ENCODE measurements around the gene RGS11. TPM values are rescaled to one million over a fixed set of nuclear protein-coding genes. Genes with fewer than 3 reads are reported as not detected.

Gene RGS11
- total RNA-seq, 1 donor from 2014 or later, result 16.4 TPM

- Histone ChIP-seq H3K36me3 (peaks cover 37% of the 10 kb centered on the region), H3K27me3 (ENCODE audit: low read depth) (no peaks in the 10 kb centered on the region), H3K4me3 (no peak overlapping the region), H3K9me3 (replicated peaks) (no peaks in the 10 kb centered on the region), H3K27ac (replicated peaks) (no peak overlapping the region), H3K4me1 (no peaks in the 10 kb centered on the region)
- intact Hi-C loops (cut with micrococcal nuclease), result no loop called here
- no peak for TF ChIP-seq CTCF (IDR thresholded peaks at IDR 0.05; ENCODE audit: borderline replicate concordance)
- DNase-seq, result no peak
Measured at GRCh38 chr16:297832-298231, 22.1 kb upstream of the RGS11 start.

- no peaks in the 10 kb centered on the region for H3K9me3 ChIP-seq (replicated peaks)
- peaks cover 40% of the 10 kb centered on the region for H3K36me3 ChIP-seq
- intact Hi-C loops (cut with micrococcal nuclease), result no loop called here
- no peaks in the 10 kb centered on the region for H3K27me3 ChIP-seq (ENCODE audit: low read depth)
- no peak for TF ChIP-seq CTCF (IDR thresholded peaks at IDR 0.05; ENCODE audit: borderline replicate concordance)
- no peak for DNase-seq
- H3K4me1 ChIP-seq, result no peaks in the 10 kb centered on the region
- H3K4me3 ChIP-seq, result no peak overlapping the region
- H3K27ac ChIP-seq (replicated peaks), result no peak overlapping the region
Measured at GRCh38 chr16:296806-297510, 21.2 kb upstream of the RGS11 start.

GRCh38 chr16:296276-296675 lies 20.5 kb upstream of the RGS11 start:
- Histone ChIP-seq H3K4me3 (no peak overlapping the region), H3K9me3 (replicated peaks) (no peaks in the 10 kb centered on the region), H3K27me3 (ENCODE audit: low read depth) (no peaks in the 10 kb centered on the region), H3K4me1 (no peaks in the 10 kb centered on the region), H3K36me3 (peaks cover 45% of the 10 kb centered on the region), H3K27ac (replicated peaks) (no peak overlapping the region)
- no peak for DNase-seq
- intact Hi-C loops (cut with micrococcal nuclease), result no loop called here
- TF ChIP-seq CTCF (IDR thresholded peaks at IDR 0.05; ENCODE audit: borderline replicate concordance), result no peak

- H3K27me3 ChIP-seq (ENCODE audit: low read depth), result no peaks in the 10 kb centered on the region
- no peaks in the 10 kb centered on the region for H3K9me3 ChIP-seq (replicated peaks)
- no peak overlapping the region for H3K4me3 ChIP-seq
- H3K4me1 ChIP-seq, result no peaks in the 10 kb centered on the region
- no peak for DNase-seq
- TF ChIP-seq CTCF (IDR thresholded peaks at IDR 0.05; ENCODE audit: borderline replicate concordance), result no peak
- no peak overlapping the region for H3K27ac ChIP-seq (replicated peaks)
- intact Hi-C loops (cut with micrococcal nuclease), result no loop called here
- peaks cover 72% of the 10 kb centered on the region for H3K36me3 ChIP-seq
Measured at GRCh38 chr16:293043-293775, 17.5 kb upstream of the RGS11 start.

- Histone ChIP-seq H3K27me3 (ENCODE audit: low read depth) (no peaks in the 10 kb centered on the region), H3K9me3 (replicated peaks) (no peaks in the 10 kb centered on the region), H3K36me3 (peaks cover 68% of the 10 kb centered on the region), H3K27ac (replicated peaks) (no peak overlapping the region), H3K4me1 (no peaks in the 10 kb centered on the region), H3K4me3 (no peak overlapping the region)
- TF ChIP-seq CTCF (IDR thresholded peaks at IDR 0.05; ENCODE audit: borderline replicate concordance), result no peak
- DNase-seq, result no peak
- intact Hi-C loops (cut with micrococcal nuclease), result no loop called here
Measured at GRCh38 chr16:291539-291938, 15.8 kb upstream of the RGS11 start.

Data from left ventricle myocardium inferior (tissue), 1 donor.